Activated gamma-delta T cell treated with anti-CD3 and anti-CD28 coated beads, Interleukin-2, amount 50 U/mL, for 16 hours (primary cell): ENCODE measurements around the gene PAFAH1B1.

ENCODE experiments used
- DNase-seq: peaks from one replicate; pipeline ENCODE4 v3.0.0-alpha.2; 2020; ENCODE audit warnings: low read depth

The PAFAH1B1 gene

DNA sequence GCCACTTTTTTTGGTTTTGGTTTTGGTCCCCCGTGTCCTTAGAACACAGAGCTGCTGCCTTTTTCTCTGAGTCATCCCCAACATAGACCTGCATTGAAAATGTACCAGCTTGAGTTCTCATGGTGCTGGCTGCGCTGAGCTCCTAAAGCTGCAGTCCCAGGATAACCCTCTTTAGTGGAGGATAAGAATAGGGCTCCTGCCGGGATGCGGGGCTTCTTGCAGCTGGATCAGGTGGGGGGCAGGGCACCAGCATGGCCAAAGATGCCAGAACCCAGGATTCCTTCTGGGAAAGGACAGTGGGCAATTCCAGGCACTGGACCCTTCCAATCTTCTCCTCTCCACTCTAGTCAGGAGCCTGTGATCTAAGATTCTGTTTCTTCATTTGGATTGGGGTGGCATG is 126.4 kb downstream of the PAFAH1B1 start:
- no peak for DNase-seq

DNA sequence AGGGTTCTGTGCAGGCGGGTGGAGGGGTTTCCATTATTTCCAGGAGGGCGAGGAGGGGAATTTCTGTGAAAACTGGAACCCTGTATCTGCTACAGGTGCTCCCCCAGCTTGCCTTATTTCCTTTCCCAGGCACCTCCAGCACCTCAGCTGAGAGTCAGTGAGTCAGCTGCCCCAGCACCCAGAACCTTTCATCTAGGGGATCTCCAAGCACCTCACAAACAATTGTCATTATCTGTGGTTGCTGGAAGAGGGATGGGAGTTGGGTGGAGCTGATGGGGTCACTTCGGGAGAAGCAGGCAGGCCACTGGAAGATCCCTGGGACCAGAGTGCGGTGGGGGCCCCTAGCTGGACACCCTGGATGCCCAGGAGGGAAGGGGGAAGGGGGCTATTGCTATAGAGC is 128.1 kb downstream of the PAFAH1B1 start:
- no peak for DNase-seq

GRCh38 chr17:2722611-2723010 is 129.2 kb downstream of the PAFAH1B1 start:
- DNase-seq, result no peak

GRCh38 chr17:2723505-2723996 is 130.1 kb downstream of the PAFAH1B1 start:
- no peak for DNase-seq

DNA sequence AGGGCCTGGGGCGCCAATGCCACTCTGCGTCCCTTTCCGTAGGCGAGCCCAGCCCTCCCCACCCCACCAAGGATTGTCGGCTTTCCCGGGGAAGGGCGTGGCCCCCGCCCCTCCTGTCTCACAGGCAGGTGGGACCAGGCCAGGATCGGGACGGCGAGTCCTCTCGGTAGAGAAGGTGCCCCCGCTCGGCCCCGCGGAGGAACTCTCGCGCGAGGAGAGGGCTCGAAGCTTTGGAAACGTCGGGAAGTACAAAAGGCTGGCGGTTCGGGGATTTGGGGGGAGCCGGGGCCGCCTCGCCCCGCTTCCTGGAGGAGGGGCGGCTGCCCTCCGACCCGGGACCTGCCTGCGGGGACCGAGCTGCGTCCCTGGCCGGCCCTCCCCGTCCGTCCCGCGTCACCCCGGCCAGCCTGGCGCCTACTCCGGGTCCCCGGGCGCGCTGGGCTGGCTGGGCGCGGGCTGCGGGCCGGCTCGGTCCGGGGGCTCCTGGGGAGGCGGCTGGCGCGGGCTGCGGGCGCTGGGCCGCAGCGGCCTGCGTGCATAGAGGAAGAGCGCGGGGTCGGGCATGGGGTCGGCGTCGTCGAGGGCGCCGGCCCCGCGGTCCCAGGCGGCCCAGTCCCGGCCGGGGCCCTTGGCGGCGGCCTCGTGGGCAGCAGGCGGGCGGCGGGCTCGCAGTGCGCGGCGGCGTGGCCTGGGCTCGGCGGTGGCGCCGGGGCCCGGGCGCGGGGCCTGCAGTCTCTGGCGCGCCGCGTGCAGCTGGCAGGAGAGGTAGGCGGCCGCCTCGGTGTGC is 130.7 kb downstream of the PAFAH1B1 start:
- no peak for DNase-seq

GRCh38 chr17:2724784-2725164 is 131.3 kb downstream of the PAFAH1B1 start:
- DNase-seq, result no peak

GRCh38 chr17:2730764-2731353 is 137.4 kb downstream of the PAFAH1B1 start:
- no peak for DNase-seq

DNA sequence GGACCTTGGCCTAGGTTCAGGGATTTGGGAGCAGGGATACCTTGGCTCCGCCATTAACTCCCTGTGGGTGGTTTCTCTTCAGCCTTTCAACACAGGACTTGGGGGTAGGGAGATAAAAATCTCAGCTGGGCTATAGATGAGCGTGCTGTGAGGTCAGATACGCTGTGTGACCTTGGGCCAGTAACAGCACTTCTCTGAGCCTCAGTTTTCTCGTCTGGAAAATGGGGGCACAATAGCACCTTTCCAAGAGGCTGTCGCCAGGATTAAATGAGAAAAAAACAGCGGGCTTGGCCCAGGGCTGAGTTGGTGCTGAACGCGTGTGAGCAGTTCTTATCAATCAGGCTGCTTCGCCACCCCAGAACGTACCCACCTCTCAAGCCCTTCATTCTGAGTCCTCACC is 138.4 kb downstream of the PAFAH1B1 start:
- no peak for DNase-seq

- no peak for DNase-seq
These were observed 141.5 kb downstream of the PAFAH1B1 start for GRCh38 chr17:2734939-2735338.
